ENCODE data around the gene TUBAL3. TPM values are rescaled to one million over a fixed set of nuclear protein-coding genes. Genes with fewer than 3 reads are reported as not detected.

Gene TUBAL3
- total RNA-seq, 1 donor from 2014 or later, result 0.46 TPM

- no peak for DNase-seq (ENCODE audit: low read depth)
- no peak for TF ChIP-seq CTCF (IDR thresholded peaks at IDR 0.05; ENCODE audit: insufficient read depth, low read length, poor library complexity, severe bottlenecking)
- Histone ChIP-seq H3K4me3 (ENCODE audit: low read depth, low read length) (no peak overlapping the region), H3K27me3 (ENCODE audit: control insufficient read depth, insufficient read depth, low read length) (no peaks in the 10 kb centered on the region), H3K36me3 (ENCODE audit: control insufficient read depth, insufficient read depth, low read length) (no peaks in the 10 kb centered on the region)
Measured at GRCh38 chr10:5396556-5397300, 7.9 kb downstream of the TUBAL3 start.

GRCh38 chr10:5395168-5395567 is 9.5 kb downstream of the TUBAL3 start:
- Histone ChIP-seq H3K4me3 (ENCODE audit: low read depth, low read length) (no peak overlapping the region), H3K27me3 (ENCODE audit: control insufficient read depth, insufficient read depth, low read length) (no peaks in the 10 kb centered on the region), H3K36me3 (ENCODE audit: control insufficient read depth, insufficient read depth, low read length) (no peaks in the 10 kb centered on the region)
- no peak for TF ChIP-seq CTCF (IDR thresholded peaks at IDR 0.05; ENCODE audit: insufficient read depth, low read length, poor library complexity, severe bottlenecking)
- DNase-seq (ENCODE audit: low read depth), result no peak

- Histone ChIP-seq H3K27me3 (ENCODE audit: control insufficient read depth, insufficient read depth, low read length) (no peaks in the 10 kb centered on the region), H3K4me3 (ENCODE audit: low read depth, low read length) (no peak overlapping the region), H3K36me3 (ENCODE audit: control insufficient read depth, insufficient read depth, low read length) (no peaks in the 10 kb centered on the region)
- TF ChIP-seq CTCF (IDR thresholded peaks at IDR 0.05; ENCODE audit: insufficient read depth, low read length, poor library complexity, severe bottlenecking), result no peak
- no peak for DNase-seq (ENCODE audit: low read depth)
Measured at GRCh38 chr10:5393529-5393928, 11.1 kb downstream of the TUBAL3 start.

- no peak for TF ChIP-seq CTCF (IDR thresholded peaks at IDR 0.05; ENCODE audit: insufficient read depth, low read length, poor library complexity, severe bottlenecking)
- H3K4me3 ChIP-seq (ENCODE audit: low read depth, low read length), result no peak overlapping the region
- no peak for DNase-seq (ENCODE audit: low read depth)
- no peaks in the 10 kb centered on the region for H3K36me3 ChIP-seq (ENCODE audit: control insufficient read depth, insufficient read depth, low read length)
- H3K27me3 ChIP-seq (ENCODE audit: control insufficient read depth, insufficient read depth, low read length), result no peaks in the 10 kb centered on the region
Measured at GRCh38 chr10:5391790-5392189, 12.8 kb downstream of the TUBAL3 start.

GRCh38 chr10:5390607-5391205 is 13.9 kb downstream of the TUBAL3 start:
- no peak for DNase-seq (ENCODE audit: low read depth)
- Histone ChIP-seq H3K4me3 (ENCODE audit: low read depth, low read length) (no peak overlapping the region), H3K27me3 (ENCODE audit: control insufficient read depth, insufficient read depth, low read length) (no peaks in the 10 kb centered on the region), H3K36me3 (ENCODE audit: control insufficient read depth, insufficient read depth, low read length) (no peaks in the 10 kb centered on the region)
- no peak for TF ChIP-seq CTCF (IDR thresholded peaks at IDR 0.05; ENCODE audit: insufficient read depth, low read length, poor library complexity, severe bottlenecking)

Measured in kidney epithelial cell (primary cell).